Muscle of back (tissue), 11 donors: ENCODE results near the gene ZNF48. TPM values are rescaled to one million over a fixed set of nuclear protein-coding genes. Genes with fewer than 3 reads are reported as not detected.
"Not testable (repeated sequence)": the region's sequence is repeated elsewhere in the genome, so short reads cannot be mapped to it uniquely, and the experiment has no call there.

Source experiments
- DNase-seq, 3 donors: peaks; one replicate each; pipeline versions ENCODE4 v3.0.0 to v3.0.0-alpha.2; 2013
- polyA plus RNA-seq, 10 donors: library from polyadenylated mRNA; unstranded; fragments of 120-200 nt; gene quantifications; one replicate each; pipeline ENCODE4 v1.2.1, GENCODE V29; 2013; ENCODE audit not compliant: insufficient read length in 10 of 10

Gene ZNF48
- polyA plus RNA-seq, 10 donors, result 4.8 to 8.4 (median 5.9) TPM

- DNase-seq, result no peak
Measured at GRCh38 chr16:30377050-30377811, 18.0 kb upstream of the ZNF48 start.

DNA sequence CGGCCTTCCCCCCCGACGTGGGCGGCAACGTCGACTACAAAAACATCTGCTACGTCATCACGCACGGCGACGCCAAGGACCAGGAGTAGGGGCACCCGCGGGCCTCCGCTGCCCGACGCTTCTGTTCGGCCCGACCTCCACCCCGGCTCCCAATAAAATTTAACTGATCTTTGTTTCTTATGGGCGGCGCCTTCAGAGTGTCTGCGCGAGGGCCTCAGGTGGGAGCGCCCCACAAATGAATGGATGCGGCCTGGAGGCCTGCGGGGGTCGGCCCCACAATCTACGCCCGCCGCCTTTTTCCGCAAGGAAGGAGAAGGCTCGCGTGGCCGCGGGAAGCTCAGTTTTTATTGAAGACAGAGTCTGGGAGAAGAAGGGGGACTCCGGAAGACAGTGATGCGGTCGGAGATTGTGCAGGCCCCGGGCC lies 17.4 kb upstream of the ZNF48 start:
- DNase-seq, result peak; percentile 88 to 96 (median 94)

DNA sequence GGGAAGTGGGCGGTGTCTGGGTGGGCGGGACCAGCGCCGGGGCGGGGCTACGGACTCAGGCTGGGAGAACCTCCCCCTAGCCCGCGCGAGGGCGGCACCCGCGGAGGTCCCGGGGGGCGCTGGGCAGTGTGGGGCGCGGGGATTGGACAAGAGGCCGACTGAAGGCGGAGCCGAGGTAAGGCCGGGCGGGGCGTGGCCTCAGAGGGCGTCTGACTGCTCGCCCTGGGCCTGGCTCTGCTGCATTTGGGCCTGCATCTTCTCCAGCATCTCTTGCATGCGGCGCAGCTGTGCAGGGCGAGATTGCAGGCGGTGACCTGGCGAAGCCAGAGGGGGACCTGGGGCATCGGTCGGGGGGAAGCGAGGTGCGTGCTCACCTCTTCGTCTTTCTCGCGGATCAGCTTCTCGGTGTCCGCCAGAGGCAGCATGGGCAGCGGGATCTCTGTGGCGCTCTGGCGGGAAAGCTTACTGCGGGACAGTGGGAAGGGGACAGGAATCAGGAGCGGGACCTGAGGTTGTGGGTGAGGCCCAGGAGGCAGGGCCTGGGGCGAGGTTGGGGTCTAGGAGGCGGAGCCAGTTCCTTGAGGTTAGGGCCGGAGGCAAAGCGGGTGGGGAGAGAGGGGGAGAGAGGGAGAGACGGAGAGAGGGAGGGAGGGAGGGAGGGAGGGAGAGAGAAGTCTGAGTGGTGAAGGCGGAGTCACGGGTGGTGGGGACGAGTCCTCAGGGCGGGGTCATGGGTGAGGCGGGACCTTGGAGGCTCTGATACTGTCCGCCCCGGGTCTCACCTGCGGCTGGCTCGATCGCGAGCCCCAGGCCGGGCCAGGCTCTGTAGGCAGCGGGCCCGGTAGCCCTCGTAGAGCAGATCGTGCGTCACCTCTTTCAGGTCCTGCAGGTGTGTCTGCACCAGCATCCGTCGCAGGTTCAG lies 16.7 kb upstream of the ZNF48 start:
- DNase-seq, result peak; percentile 98 to 99 (median 99)

DNA sequence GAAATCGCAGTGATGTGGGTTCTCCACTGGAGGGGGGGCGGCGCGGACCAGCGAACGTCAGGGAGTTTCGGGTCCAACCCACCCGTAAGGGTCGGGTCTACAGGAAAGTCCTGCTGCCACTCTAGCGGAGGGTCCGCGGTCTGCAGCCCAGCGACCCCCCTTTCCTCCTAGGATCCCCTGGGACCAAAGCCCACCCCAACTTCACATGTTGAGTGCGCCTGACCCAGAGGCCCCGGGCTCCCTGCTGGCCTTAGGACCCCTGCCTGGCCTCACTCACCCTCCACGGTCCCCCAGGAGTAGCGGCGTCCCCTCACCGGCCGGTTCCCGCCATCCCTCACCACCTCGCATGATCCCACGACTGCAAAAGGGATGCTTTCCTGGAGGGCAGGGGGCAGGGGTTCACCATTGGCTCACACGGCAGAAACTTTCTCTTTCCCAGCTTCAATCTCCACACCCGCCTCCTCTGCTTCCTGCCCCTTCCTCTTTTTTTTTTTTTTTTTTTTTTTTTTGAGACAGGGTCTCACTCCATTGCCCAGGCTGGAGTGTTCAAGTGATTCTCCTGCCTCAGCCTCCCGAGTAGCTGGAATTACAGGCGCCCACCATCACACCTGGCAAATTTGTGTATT lies 15.9 kb upstream of the ZNF48 start:
- no peak for DNase-seq

DNA sequence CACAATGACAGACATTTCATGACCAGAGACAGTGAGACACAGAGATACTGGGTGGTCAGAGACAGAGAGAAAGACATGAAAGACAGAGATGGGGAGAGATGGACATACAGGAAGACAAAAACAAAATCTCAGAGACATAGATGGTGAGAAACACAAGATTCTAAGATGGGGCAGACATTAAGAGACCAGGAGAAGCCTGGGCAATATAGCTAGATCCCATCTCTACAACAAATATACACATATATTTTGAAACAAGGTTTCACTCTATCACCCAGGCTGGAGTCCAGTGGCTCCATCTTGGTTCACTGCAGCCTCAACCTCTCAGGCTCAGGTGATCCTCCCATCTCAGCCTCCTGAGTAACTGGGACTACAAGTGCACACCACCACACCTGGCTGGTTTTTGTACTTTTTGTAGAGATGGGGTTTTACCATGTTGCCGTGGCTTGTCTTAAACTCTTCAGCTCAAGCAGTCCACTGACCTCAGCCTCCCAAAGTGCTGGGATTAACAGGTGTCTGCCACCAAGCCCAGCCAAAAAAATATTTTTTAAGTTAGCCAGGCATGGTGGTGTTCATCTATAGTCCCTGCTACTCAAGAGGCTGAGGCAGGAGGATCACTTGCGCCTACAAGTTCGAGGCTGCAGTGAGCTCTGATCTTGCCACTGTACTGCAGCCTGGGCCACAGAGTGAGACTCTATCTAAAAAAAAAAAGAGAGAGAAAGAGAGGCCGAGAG lies 15.0 kb upstream of the ZNF48 start:
- DNase-seq, result no peak

GRCh38 chr16:30380803-30381208 lies 14.4 kb upstream of the ZNF48 start:
- DNase-seq, result no peak

GRCh38 chr16:30381291-30382041 lies 13.8 kb upstream of the ZNF48 start:
- DNase-seq, result no peak

DNA sequence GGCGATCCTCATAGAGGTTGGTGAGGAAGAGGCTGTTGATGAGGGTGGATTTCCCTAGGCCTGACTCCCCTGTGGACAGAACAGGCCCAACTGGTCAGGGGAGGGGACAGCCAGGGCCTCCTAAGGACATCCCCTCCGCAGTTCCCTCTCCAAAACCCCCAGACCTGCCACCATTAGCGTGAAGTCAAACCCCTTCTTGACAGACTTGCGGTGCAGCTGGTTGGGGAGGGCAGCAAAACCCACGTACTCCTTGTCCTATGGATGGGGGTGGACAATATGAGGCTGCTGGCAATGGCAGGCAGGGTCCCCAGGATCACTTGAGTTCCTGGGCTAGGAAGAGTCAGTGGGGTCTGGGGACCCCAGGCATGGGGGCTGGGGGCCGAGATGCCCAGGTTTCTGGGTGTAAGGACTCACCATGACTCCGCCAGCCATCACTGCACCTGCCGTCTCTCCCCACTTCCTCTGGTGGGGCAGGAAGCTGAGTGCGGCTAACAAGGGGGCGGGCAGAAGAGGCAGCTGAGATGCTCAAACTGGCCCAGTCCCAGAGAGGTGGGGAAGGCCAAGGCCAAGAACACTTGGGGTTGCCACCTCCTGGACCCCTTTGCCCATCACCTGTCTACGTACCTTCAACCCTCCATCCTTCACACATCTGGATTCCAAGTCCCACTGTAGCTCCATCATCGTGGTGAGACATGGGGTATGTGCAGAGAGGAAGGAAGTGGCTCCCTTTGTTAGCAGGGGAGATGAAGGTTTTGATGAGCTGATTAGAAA lies 12.9 kb upstream of the ZNF48 start, which contains the start of gene SEPTIN1:
Gene SEPTIN1 (minus strand): TSS at position 451 of the 771 bp plus-strand sequence. CDS start 19 bp downstream, at position 432.
- no peak for DNase-seq

GRCh38 chr16:30383521-30383920 lies 11.7 kb upstream of the ZNF48 start:
- DNase-seq, result peak in 2 of 3 donors; percentile 77 to 90

- DNase-seq, result peak in 1 of 3 donors; percentile 78
Measured at GRCh38 chr16:30394592-30395154, 547 bp upstream of the ZNF48 start.

- no peak for DNase-seq
Measured at GRCh38 chr16:30395992-30396585, 869 bp downstream of the ZNF48 start.

- DNase-seq, result not testable (repeated sequence)
Measured at GRCh38 chr16:30396627-30397026, 1.4 kb downstream of the ZNF48 start.

DNA sequence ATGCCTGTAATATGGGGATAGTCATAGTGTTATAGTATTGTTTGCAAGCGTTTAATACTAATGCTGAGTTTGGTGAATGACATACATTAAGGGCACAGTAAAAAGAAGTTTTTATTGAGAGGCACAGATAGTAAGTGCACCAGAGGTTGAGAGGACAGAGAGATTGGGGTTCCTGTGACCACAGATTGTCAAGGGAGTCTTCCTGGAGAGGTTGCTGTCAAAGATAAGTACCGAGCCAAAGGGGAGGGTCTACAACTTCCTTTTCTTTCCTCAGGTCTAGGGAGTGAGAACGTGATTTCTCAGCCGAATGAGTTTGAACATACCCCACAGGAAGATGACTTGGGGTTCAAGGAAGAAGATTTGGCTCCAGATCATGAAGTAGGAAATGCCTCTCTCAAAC lies 1.8 kb downstream of the ZNF48 start:
- DNase-seq, result no peak

- DNase-seq, result no peak
Measured at GRCh38 chr16:30397776-30398660, 2.8 kb downstream of the ZNF48 start.

GRCh38 chr16:30398661-30399434 lies 3.6 kb downstream of the ZNF48 start:
- DNase-seq, result no peak

GRCh38 chr16:30399435-30400186 lies 4.4 kb downstream of the ZNF48 start:
- DNase-seq, result no peak
